Neuron (in vitro differentiated cells): Measurements from ENCODE around the gene PSG6.
"Not testable (repeated sequence)": the region's sequence is repeated elsewhere in the genome, so short reads cannot be mapped to it uniquely, and the experiment has no call there.

Experiments used
- H2AFZ ChIP-seq: one replicate; pipeline ENCODE4 v1.6.1; 2013; ENCODE audit warnings: low read depth, mild to moderate bottlenecking, inconsistent platforms, low read length, moderate library complexity
- H3K27me3 ChIP-seq: one replicate; pipeline ENCODE4 v1.6.1; 2013; ENCODE audit warnings: low read length; ENCODE audit not compliant: insufficient read depth
- H3K36me3 ChIP-seq: one replicate; pipeline ENCODE4 v1.6.1; 2013; ENCODE audit warnings: low read length; ENCODE audit not compliant: insufficient read depth
- H3K4me1 ChIP-seq: one replicate; pipeline ENCODE4 v1.6.1; 2013; ENCODE audit warnings: low read length; ENCODE audit not compliant: insufficient read depth
- H3K4me3 ChIP-seq: 2 replicates; pipeline ENCODE4 v1.5.1; 2013; ENCODE audit warnings: mild to moderate bottlenecking, low read length, moderate library complexity
- H3K9me3 ChIP-seq: one replicate; pipeline ENCODE4 v1.6.1; 2013; ENCODE audit warnings: low read length

The PSG6 gene

DNA sequence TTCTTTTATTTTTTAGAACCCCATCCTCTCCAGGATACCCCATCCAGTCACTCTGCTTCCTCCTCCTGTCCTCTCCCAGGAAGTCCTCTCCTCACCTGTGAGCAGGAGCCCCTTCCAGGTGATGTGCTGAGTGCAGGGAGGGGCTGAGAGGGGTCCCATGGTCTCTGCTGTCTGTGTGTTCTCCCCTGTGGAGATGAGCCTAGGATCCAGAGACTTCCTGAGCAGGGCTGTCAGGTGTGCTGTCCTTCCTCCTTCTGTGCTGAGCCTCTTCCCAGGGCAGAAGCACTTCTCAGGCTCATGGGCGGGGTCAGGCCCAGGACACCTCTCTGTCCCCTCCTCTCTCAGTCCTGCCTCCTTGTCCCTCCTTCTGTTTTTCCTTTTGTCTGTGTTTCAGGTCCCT, at the start of gene PSG6:
Gene PSG6 (minus strand): TSS at position 261 of the 400 bp plus-strand sequence. CDS start 102 bp downstream, at position 159.
- not testable (repeated sequence) for H3K36me3 ChIP-seq, H3K9me3 ChIP-seq, H2AFZ ChIP-seq, H3K4me3 ChIP-seq, H3K27me3 ChIP-seq, H3K4me1 ChIP-seq

DNA sequence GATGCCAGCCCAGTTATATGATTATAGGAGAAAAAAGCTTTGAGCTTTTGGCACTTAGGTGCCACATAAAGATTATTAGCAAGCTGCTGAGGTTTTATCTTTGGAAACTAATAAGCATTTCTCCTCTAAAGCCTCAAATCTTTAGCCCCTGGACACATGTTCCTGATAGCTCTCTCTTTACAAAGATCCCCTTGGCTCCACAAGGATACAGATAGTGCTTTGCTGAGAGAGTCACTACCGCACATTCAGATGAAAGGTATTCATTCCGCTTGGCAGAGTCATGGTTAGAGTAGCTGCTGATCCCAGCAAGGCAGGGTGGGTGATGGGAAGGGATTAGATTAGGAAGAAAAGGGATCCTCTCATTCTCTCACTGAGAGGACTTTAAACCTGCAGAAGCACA, 47.5 kb upstream of the PSG6 start:
- Histone ChIP-seq H3K9me3 (no peaks in the 10 kb centered on the region), H3K4me1 (no peaks in the 10 kb centered on the region), H3K27me3 (peaks cover 2% of the 10 kb centered on the region), H2AFZ (no peak overlapping the region), H3K4me3 (no peak overlapping the region), H3K36me3 (no peaks in the 10 kb centered on the region)

DNA sequence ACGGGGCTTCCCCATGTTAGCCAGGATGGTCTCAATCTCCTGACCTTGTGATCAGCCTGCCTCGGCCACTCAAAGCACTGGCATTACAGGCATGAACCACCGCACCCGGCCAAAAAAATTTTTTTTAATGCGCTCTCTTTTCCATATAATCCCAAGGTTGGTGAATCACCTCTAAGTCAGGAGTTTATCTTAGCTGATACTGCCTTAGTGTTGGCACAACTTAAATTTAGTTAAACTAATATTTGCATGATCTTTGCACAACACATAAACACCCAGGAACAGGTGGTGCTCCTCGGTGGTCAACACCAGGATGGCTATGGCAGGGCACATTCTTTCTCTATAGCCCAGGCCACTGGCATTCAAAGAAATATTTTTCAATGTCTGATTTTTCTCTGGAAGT, 43.4 kb upstream of the PSG6 start:
- no peaks in the 10 kb centered on the region for H3K4me1 ChIP-seq
- H3K4me3 ChIP-seq = no peak overlapping the region
- H3K9me3 ChIP-seq = no peaks in the 10 kb centered on the region
- no peaks in the 10 kb centered on the region for H3K36me3 ChIP-seq
- peaks cover 2% of the 10 kb centered on the region for H3K27me3 ChIP-seq
- no peak overlapping the region for H2AFZ ChIP-seq

DNA sequence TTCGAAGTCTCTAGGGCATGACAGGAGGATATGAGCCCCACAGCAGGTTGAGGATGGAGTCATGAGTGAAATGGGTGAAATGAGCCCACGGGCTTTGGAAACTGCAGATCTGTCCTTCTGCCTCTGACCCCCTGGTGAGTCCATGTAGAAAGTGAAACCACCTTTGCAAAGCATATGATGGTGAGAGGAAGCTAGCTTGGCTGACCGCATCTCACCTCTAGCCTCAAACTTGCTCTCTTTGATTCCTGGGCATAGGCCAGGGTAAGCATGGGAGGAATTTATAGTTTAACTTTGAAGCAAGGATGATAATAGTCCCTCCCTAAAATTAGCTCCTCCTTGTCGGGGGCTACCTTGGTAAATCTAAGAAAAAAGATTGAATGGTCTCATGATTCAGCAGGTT, 34.4 kb upstream of the PSG6 start:
- H2AFZ ChIP-seq, H3K9me3 ChIP-seq, H3K4me3 ChIP-seq, H3K27me3 ChIP-seq, H3K4me1 ChIP-seq, H3K36me3 ChIP-seq: not testable (repeated sequence)

DNA sequence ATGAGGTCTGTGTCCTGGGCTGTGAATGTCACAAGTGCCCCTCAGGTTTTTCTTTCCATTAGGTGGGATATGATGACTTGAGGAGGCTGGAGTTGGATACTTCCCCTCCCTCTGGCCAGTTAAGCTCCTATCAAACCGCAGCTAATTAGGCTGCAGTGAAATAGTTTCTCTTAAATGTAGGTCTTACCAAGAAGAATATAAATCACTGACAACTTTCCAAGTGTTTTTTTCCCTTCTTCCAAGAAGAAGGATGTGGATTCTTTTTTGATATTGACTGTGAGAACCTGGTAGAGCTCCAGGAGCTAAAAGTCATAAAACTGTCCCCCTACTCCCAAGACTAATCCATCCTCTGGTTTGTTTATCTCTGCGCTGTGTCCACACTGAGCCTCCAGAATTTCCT, 33.8 kb upstream of the PSG6 start:
- not testable (repeated sequence) for H3K9me3 ChIP-seq, H3K36me3 ChIP-seq, H3K27me3 ChIP-seq, H2AFZ ChIP-seq, H3K4me3 ChIP-seq, H3K4me1 ChIP-seq

DNA sequence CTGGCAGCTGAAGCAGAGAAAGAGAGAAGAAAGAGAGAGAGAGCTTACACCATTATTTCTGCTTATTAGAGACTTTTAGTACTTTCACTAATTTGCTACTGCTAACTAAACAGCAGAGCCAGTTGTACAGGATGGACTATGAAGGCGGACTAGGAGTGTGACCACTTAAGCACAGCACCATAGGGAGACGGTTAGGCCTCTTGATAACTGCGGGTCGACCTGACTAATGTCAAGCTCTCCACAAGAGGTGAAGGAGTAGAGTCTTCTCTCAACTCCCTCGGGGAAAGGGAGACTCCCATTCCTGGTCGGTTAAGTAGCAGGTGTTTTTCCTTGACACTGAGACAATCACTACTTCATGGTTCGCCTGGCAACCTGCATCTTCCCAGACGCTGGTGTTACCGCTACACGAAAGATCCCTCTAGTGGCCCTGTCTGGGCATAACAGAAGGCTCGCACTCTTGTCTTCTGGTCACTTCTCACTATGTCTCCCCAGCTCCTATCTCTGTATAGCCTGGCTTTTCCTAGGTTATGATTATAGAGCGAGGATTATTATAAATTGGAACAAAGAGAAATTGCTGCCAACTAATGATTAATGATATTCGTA, 24.6 kb upstream of the PSG6 start:
- Histone ChIP-seq H3K9me3 (no peaks in the 10 kb centered on the region), H3K36me3 (no peaks in the 10 kb centered on the region), H2AFZ (no peak overlapping the region), H3K4me1 (no peaks in the 10 kb centered on the region), H3K4me3 (no peak overlapping the region), H3K27me3 (no peaks in the 10 kb centered on the region)

DNA sequence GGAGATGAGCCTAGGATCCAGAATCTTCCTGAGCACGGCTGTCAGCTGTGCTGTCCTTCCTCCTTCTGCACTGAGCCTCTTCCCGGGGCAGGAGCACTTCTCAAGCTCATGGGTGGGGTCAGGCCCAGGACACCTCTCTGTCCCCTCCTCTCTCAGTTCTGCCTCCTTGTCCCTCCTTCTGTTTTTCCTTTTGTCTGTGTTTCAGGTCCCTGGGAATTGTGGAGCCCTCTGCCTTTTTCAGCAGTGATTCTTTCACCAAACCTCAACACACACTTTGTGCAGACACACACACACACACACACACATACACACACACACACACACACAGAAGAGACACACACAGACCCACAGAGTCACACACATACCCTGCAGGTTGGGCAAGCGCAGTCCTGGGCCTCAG, 19.4 kb upstream of the PSG6 start, which contains the start of gene PSG7:
Gene PSG7 (minus strand): TSS at position 101 of the 400 bp plus-strand sequence. CDS start 131 bp downstream, outside the sequence.
- not testable (repeated sequence) for H3K4me1 ChIP-seq, H2AFZ ChIP-seq, H3K4me3 ChIP-seq, H3K9me3 ChIP-seq, H3K36me3 ChIP-seq, H3K27me3 ChIP-seq

DNA sequence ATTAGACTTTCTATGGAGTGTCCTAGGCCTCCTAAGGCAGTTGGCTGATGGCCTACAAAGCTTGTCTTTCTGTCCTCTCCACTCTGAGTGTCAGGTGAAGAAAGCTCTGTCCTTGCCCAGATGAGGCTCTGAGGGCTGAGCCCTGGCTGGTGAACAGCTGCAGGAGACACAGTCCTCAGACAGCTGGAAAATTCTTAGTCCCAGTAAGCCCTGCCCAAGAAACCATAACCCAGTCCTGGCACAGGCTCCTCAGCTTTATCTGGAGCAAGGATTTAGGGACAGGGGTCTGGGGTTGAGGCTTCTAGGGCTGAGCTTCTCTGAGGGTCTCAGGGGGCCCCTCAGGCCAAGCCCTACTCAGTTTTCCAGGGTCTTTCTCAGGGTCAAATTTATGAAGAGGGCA, 17.0 kb upstream of the PSG6 start:
- not testable (repeated sequence) for H3K36me3 ChIP-seq, H3K27me3 ChIP-seq, H2AFZ ChIP-seq, H3K9me3 ChIP-seq, H3K4me3 ChIP-seq, H3K4me1 ChIP-seq

DNA sequence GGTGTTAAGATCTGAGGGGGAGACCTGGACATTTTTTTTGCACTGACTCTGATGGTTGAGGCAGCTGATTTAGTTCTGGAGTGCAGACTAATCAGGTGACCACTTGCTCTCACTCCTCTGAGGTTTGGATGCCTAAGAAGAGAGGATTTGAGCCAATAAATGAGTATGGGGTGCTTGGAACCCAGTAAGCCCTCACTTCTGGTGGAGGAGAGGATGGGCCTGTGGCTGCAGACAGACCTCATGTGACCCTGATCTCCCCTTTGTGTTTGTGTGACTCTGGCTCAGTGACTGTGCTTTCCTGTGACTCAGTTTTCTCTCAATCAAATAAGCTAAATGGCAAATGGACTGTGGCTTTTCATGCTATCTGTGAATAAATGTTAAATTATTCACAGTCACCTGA, 16.5 kb upstream of the PSG6 start:
- H3K27me3 ChIP-seq, H2AFZ ChIP-seq, H3K36me3 ChIP-seq, H3K4me1 ChIP-seq, H3K9me3 ChIP-seq, H3K4me3 ChIP-seq: not testable (repeated sequence)

DNA sequence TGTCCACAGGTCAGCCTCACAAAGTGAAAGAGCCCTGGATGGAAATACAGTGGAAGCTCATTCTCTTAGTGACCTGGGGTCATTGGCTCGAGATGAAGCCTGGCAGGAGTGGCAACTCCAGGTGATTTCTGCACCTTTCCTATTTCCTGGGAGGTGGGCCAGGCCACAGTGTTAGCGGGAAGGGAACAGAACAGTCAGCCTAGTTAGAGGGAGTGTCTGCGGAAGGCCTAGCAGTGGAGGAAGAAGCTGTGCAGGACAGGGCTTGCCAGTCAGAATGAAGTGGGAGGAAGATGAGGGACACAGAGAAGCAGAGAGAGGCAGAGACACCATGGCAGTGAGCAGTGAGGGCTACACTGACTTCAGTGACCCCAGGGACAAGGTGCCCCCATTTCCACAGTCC, 15.7 kb upstream of the PSG6 start:
- not testable (repeated sequence) for H3K36me3 ChIP-seq, H3K9me3 ChIP-seq, H3K27me3 ChIP-seq

DNA sequence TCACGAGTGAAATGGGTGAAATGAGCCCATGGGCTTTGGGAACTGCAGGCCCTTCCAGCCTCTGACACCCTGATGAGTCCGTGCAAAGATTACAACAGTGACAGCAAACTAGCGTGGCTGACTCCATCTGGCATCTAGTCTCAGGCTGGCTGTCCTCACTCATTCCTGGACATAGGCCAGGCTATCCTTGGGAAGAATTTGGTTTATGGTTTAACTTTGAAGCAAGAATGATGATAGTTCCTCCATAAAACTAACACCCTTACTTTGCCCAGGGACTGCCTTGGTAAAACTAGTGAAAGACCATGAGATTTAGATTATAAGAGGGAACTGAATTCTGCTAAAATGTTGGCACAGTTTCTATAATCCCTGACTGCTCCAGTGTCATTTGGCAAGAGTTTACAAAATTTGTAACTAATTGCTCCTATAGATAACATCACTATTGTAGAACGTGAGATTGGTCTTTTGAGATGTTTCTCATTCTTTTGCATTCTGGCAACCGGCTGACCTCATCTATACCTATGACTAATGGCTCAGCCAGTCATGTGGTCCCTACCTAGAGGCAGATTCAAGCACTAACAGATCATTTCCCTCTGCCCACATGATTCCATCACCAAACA, 14.9 kb upstream of the PSG6 start:
- not testable (repeated sequence) for H3K4me3 ChIP-seq, H2AFZ ChIP-seq, H3K27me3 ChIP-seq, H3K4me1 ChIP-seq, H3K9me3 ChIP-seq, H3K36me3 ChIP-seq

More for the DNA sequence above, 15.7 kb upstream of the PSG6 start:
- H2AFZ ChIP-seq, H3K4me3 ChIP-seq, H3K4me1 ChIP-seq: not testable (repeated sequence)

DNA sequence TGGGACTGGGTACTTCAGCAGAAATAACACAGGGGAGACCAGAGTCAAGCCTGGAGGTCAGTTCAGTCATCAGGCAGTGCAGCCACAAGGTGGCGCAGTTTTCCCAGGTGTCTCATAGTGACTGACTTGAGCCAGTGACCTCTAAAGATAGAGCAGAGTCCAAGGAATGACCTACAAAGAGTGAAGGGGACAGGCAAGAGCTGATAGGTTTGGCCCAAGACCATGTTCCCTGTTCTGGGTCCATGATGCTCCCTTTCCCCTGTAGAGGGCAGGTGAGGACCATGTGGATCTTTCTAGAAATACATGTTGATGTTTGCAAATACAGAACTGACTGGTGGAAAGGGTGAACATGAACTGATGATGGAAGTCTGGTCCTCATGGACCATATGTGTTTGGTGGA, 12.5 kb upstream of the PSG6 start:
- not testable (repeated sequence) for H3K4me1 ChIP-seq, H3K4me3 ChIP-seq, H3K27me3 ChIP-seq, H3K36me3 ChIP-seq, H3K9me3 ChIP-seq, H2AFZ ChIP-seq

DNA sequence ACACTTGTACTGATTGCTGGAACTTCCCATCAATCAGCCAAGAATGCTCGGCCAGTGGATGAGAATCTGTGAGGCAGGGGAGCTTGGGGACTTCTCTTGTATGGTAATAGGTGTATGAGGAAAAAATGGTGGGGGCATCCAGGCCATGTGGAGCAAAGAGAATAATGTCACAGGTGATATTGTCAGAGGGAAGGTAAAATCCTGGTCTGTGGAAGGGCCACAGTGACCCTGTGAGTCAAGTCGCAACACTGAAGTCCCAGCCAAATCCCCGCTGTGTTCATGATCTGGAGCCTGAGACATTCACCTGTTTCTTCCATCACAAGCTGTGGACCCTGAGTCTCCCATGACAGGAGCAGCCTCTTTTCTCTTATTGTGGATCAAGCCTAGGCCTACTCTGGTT, 11.2 kb upstream of the PSG6 start:
- no peaks in the 10 kb centered on the region for H3K9me3 ChIP-seq
- no peaks in the 10 kb centered on the region for H3K4me1 ChIP-seq
- no peak overlapping the region for H3K4me3 ChIP-seq
- H3K27me3 ChIP-seq = no peaks in the 10 kb centered on the region
- H2AFZ ChIP-seq = no peak overlapping the region
- H3K36me3 ChIP-seq = no peaks in the 10 kb centered on the region

DNA sequence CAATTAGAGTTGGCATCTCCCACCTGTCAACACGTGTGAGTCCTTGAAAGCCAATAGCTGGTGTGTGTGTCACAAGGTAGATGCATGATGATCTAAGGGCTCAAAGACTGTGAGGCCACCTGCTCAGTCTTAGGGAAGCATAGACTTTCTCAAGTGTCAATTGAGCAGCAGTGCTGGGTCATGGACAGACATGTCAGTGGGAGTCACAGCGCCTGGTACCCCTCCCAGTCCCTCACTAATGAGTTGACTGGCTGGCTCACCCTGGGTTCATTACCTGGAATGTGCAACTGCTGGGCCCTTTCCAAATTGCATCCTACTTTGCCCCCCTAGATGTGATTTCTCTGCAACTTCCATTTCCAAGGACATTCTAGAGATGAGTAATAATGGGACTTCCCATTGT, 9.1 kb upstream of the PSG6 start:
- no peak overlapping the region for H2AFZ ChIP-seq
- no peaks in the 10 kb centered on the region for H3K27me3 ChIP-seq
- no peaks in the 10 kb centered on the region for H3K36me3 ChIP-seq
- H3K4me3 ChIP-seq = no peak overlapping the region
- H3K4me1 ChIP-seq = no peaks in the 10 kb centered on the region
- H3K9me3 ChIP-seq = no peaks in the 10 kb centered on the region
